T-helper 1 cell (primary cell): ENCODE data around the gene TRIM56.
"Not testable (repeated sequence)": the region's sequence is repeated elsewhere in the genome, so short reads cannot be mapped to it uniquely, and the experiment has no call there.

Experiments used
- DNase-seq, 5 donors: peaks; one replicate each; pipeline ENCODE4 v3.0.0-alpha.2; 2012 to 2020
- total RNA-seq, 4 donors: gene quantifications; one replicate each; lab custom pipeline; 2026; lab: John Stamatoyannopoulos, UW

Gene TRIM56
- total RNA-seq: 58.2 to 122 (median 109) reads per million in 4 donors

DNA sequence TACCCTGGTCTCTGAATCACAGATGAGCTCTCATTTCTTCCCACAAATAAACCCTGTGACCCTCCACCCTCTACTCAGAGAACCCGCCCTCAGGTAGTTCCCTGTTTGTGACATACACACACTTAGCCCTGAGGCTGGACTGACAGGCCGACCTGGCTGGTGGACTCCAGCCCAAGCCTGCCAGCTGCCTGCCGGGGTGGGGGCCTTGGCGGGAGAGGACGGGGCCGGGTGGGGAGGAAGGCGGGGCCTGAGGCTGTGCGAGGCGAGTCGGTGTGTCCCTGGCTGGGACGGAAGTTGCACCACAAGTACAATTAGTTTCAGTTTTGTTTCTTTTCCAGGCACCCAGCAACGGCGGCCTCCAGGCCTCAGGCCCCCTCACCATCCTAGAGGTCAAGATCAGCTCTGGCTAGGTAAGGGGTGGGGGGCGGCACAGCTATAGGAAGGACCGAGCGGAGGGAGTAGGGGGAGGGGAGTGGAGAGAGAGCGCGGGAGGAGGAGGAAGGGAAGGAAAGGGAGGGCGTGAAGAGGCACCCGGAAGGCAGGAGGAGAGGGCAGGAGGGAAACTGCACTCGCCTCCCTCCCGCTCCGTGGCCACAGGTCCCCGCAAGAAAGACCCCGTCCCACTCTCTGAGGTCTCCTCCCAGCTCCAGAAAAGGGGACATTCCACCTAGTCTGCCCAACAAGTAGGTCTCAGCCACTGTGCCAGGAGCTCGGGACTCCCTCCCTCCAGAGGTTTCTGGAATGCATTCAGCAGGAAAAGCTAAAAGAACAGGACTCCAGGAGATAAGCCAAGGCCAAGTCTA, at the start of gene TRIM56:
Gene TRIM56 (plus strand): TSS at position 320 of the 803 bp plus-strand sequence. CDS start 1,832 bp downstream, outside the sequence.
- DNase-seq: peak; percentile 56 to 87 (median 68)

DNA sequence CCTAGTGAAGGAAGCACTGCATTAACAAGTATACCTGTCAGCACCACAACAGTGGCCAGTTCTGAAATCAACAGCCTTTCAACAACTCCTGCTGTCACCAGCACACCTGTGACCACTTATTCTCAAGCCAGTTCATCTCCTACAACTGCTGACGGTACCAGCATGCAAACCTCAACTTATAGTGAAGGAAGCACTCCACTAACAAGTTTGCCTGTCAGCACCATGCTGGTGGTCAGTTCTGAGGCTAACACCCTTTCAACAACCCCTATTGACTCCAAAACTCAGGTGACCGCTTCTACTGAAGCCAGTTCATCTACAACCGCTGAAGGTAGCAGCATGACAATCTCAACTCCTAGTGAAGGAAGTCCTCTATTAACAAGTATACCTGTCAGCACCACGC, 49.3 kb upstream of the TRIM56 start:
- no peak for DNase-seq

- not testable (repeated sequence) for DNase-seq
Observed at GRCh38 chr7:101041283-101041682, 44.0 kb upstream of the TRIM56 start.

- peak; percentile 7 to 55 (median 28) for DNase-seq
Observed at GRCh38 chr7:101058355-101058754, 26.9 kb upstream of the TRIM56 start.

GRCh38 chr7:101059620-101059942, 25.7 kb upstream of the TRIM56 start:
- no peak for DNase-seq

- DNase-seq: no peak
Observed at GRCh38 chr7:101060992-101061391, 24.3 kb upstream of the TRIM56 start.

DNA sequence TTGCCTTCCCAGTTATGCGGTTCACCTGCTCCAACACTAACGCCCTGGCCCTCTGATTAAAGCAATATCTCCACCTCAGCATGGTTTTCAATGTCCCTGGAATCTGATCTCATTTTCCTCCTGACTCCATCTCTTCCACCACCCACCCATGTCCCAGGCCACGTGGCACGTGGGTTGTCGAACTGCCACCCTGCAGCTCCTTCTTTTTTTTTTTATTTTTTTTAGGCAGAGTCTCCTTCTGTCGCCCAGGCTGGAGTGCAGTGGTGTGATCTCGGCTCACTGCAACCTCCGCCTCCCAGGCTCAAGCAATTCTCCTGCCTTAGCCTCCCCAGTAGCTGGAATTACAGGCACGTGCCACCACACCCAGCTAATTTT, 21.1 kb upstream of the TRIM56 start:
- not testable (repeated sequence) for DNase-seq

DNA sequence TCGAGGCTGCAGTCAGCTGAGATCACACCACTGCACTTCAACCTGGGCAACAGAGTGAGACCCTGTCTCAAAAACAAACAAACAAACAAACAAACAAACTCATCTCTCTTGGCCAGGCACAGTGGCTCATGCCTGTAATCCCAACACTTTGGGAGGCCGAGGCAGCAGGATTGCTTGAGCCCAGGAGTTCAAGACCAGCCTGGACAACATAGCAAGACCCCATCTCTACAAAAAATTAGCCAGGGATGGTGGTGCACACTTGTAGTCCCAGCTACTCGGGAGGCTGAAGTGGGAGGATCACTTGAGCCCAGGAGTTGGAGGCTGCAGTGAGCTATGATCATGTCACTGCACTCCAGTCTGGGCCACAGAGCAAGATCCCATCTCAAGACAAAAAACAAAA, 20.1 kb upstream of the TRIM56 start:
- not testable (repeated sequence) for DNase-seq

DNA sequence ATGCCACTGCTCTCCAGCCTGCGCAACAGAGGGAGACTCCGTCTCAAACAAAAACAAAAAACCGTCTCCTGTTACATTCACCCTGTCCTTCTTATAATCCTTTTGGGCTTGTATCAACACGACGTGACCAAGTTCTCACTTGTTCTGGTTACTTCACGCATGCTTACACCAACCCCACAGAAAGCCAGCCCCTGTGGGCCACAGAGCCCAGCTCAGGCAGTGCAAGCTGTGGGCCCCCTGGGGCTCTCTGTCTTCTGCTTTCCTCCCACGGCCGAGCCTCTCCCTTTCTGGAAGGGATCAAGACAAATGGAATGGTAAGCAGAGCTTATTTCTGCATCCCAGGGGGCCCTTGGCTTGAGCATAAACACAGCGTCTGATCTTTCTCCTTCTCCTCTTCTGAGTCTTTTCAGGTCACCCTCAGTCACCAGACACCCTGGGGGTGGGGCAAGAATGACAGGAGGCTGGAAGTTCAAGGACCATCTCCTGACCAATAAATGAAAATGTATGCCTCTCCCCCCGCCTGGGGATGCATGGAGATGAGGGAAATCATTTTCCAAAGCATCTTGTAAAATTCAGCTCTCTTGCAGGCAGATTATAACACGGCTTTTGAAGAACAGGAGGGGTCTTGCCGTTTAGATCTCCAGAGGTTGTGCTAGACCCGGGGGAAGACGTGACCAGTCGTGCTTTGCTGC, 19.0 kb upstream of the TRIM56 start:
- no peak for DNase-seq

GRCh38 chr7:101066833-101067177, 18.5 kb upstream of the TRIM56 start:
- no peak for DNase-seq

- DNase-seq: no peak
Observed at GRCh38 chr7:101068401-101068800, 16.9 kb upstream of the TRIM56 start.

- not testable (repeated sequence) for DNase-seq
Observed at GRCh38 chr7:101071362-101072104, 13.7 kb upstream of the TRIM56 start.

DNA sequence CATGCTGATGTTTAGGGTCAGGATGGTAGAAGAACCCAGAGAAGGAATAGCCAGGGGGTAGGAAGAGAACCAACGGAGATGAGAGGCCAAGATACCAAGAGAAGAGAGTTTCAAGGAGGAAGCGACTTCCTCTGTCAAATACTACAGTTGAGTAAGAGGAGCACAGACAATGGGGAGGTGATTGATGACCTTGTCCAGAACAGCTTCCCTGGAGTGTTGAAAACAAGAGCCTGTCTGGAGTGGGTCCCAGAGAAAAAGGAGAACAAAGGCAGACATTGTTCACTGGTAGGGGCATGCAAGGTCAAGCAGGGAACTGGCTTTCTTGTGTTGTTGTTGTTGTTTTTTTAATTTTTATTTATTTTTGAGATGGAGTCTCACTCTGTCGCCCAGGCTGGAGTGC, 9.6 kb upstream of the TRIM56 start:
- DNase-seq: no peak

- not testable (repeated sequence) for DNase-seq
Observed at GRCh38 chr7:101076183-101076582, 9.1 kb upstream of the TRIM56 start.

DNA sequence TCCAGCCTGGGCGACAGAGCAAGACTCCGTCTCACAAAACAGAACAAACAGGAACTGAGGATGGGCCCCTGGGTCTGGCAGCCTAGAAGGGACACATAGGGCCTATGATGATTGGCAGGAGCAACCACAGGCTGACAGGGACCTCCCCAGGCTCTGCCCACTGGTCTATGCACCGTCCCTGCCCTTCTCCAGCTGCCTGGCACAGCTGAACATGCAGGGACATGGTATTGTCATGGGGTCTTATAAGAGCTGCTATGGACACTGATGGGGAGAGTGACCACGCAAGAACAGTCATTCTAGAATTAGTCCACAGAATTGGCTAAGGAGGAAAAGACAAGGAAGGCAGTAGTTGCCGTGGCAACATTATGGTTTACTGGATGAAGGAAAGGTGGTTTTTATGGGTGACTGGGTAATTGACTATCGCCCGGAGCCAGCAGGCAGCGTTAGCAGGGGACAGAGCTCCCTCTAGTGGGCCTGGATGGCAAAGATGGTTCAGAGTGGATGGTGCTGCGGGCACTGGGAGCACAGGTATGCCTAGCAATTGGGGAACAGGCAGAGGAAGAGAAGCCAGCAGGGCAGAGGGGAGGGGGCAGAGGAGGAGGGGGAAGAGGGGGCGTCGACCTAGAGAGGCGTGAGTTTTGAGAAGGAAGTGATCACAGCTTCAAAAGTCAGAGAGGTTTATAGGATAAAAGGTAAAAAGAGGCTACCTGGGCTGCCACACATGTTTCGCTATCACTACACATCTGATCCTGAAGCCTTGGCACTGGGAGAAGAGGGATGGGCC, 7.8 kb upstream of the TRIM56 start:
- DNase-seq: peak; percentile 59 to 78 (median 68)

DNA sequence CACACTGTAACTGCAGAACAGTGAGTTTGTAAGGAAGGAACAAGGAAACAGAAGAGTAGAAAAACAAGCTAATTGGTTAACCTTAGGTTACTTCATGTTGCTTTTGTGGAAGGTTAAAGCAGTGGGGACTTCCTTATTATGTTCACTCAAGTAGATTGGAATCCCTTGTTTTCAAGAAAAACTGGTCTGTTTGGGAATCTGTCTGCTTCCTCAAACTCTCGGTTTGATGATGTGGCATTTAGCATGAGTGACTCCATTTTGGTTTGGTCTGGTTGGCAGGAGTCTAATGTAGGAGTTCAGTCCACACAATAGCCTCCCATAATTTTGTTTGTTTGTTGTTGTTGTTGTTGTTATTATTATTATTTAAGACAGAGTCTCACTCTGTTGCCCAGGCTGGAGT, 3.8 kb upstream of the TRIM56 start:
- DNase-seq: no peak

- DNase-seq: no peak
Observed at GRCh38 chr7:101084865-101085161, 468 bp upstream of the TRIM56 start.

DNA sequence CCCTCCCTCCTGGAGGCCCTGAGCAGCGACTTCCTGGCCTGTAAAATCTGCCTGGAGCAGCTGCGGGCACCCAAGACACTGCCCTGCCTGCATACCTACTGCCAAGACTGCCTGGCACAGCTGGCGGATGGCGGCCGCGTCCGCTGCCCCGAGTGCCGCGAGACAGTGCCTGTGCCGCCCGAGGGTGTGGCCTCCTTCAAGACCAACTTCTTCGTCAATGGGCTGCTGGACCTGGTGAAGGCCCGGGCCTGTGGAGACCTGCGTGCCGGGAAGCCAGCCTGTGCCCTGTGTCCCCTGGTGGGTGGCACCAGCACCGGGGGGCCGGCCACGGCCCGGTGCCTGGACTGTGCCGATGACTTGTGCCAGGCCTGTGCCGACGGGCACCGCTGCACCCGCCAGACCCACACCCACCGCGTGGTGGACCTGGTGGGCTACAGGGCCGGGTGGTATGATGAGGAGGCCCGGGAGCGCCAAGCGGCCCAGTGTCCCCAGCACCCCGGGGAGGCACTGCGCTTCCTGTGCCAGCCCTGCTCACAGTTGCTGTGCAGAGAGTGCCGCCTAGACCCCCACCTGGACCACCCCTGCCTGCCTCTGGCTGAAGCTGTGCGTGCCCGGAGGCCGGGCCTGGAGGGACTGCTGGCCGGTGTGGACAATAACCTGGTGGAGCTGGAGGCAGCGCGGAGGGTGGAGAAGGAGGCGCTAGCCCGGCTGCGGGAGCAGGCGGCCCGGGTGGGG, 2.2 kb downstream of the TRIM56 start:
- DNase-seq: no peak

- DNase-seq: no peak
Observed at GRCh38 chr7:101088069-101088425, 2.8 kb downstream of the TRIM56 start.

- DNase-seq: no peak
Observed at GRCh38 chr7:101088858-101089529, 3.7 kb downstream of the TRIM56 start.

GRCh38 chr7:101089876-101090275, 4.6 kb downstream of the TRIM56 start:
- DNase-seq: no peak
